GM19099 (cell line): Measurements from ENCODE around the gene CLIP4.

ENCODE experiments used
- POLR2A ChIP-seq: IDR thresholded peaks from 3 replicates; pipeline ENCODE4 v1.6.1; 2011; ENCODE audit warnings: low read depth; ENCODE audit not compliant: insufficient read length; ENCODE audit errors: extremely low read depth

CLIP4 gene

DNA sequence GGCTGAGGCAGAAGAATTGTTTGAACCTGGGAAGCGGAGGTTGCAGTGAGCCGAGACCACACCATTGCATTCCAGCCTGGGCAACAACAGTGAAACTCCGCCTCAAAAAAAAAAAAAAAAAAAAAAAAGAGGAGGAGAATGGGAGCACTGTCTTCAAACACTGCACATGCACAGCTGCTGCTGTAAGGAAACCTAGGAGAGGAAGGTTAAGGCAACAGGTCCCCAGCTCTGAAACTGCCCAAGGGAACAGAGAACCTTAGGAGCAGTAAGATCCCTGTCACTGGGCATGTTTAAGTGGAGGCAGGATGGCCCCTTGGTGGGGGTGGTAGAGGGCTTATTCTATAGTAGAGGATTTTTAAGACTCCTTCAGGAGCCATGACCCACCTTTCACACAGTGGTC lies 111.2 kb downstream of the CLIP4 start:
- no peak for TF ChIP-seq POLR2A

GRCh38 chr2:29226808-29227207 lies 111.6 kb downstream of the CLIP4 start:
- TF ChIP-seq POLR2A: no peak

DNA sequence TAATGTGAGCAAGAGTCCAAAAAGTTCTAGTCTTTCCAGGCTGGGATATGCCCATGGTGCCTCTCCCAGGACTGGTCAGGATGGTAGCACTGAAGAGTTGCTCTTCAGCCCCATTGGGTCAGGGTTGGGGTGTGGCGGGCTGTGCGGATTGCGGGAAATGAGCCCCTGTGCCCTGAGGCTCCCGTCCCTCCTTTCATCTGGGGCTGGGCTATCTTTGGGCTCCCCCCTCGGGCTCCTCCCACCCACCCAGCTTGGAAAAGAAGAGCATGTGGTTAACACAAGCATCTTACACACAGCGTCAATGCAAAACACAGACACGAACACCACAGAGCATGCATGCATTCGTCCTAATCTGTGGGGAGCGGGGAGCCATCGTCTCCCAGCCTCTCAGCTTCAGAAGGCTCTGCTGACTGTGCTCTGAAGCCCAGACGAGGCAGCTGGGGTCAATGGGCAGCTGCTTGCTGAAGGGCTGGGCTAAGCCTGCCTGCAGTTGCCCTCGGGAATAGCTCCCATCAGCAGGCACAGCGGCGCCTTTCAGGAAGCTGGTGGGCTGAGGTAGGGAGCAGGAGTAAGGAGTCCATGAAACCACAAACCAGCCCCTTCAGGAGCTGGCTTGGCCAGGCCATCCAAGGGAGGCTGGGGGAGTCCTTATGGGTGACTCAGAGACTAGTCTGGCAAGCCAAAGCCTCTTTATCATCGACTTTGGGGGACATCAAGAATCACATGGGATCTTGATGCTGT lies 112.9 kb downstream of the CLIP4 start:
- TF ChIP-seq POLR2A: no peak

- TF ChIP-seq POLR2A: no peak
These were observed 113.7 kb downstream of the CLIP4 start for GRCh38 chr2:29228947-29229346.

- TF ChIP-seq POLR2A: no peak
These were observed 114.4 kb downstream of the CLIP4 start for GRCh38 chr2:29229640-29230039.

- TF ChIP-seq POLR2A: no peak
These were observed 116.8 kb downstream of the CLIP4 start for GRCh38 chr2:29232041-29232440.

DNA sequence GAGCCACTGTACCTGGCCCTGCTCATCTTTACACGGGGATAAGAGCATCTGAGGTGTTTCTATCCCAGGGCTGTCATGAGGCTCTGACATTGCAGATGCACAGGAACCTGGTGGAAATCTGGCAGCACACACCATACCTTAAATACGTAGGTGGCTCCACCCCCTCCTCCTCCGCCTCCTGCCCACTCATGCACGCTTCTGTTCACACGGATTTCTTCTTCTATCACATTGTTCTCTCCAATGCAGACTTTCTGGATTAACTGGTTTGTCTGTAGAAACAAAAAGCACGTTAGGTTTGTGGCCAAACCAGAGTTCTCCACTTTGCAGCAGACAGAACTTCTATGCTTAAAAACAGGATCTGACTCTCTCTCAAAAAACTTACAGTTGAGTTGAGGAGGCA lies 118.2 kb downstream of the CLIP4 start:
- no peak for TF ChIP-seq POLR2A

GRCh38 chr2:29235411-29235810 lies 120.2 kb downstream of the CLIP4 start:
- TF ChIP-seq POLR2A: no peak

DNA sequence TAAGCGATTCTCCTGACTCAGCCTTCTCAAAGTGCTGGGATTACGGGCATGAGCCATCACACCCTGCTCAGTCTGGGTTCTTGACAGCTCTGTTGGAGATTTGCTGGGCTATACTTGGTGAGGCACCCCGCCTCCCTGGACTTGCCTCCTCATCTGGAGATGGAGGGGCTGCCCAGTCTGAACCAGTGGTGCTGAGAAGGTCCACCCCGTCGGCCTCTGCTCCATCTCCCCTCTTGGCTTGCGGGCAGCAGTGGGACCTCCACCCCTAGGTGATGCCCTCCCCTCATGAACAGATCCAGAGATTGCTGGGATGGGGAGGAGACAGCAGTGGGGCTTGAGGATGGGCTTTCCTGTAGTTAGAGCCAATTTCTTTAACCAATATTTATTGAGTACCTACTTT lies 120.9 kb downstream of the CLIP4 start:
- TF ChIP-seq POLR2A: no peak

DNA sequence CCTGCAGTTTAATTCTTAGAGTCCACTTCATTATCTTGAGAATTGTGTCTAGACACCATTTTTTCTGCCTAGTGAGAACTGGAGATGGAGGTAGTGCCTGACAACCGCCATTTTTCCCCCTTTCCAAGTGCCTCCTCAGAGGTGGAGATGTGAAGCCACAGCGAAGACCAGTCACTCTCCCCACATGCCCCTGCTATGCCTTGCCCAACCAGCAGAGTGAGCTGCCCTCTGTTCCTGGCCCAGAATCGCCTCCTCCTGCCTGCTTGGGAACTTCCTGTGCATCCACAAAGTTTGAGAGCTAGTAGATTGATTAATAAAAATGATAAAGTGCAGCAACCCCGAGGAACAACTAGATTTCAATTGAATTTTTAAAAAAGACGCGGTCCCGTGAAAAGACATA lies 123.3 kb downstream of the CLIP4 start:
- TF ChIP-seq POLR2A: no peak
